ENCODE data around the gene PER3.
A peak's percentile ranks its signal among the peaks of the same experiment; 100 is the strongest.

The PER3 gene

DNA sequence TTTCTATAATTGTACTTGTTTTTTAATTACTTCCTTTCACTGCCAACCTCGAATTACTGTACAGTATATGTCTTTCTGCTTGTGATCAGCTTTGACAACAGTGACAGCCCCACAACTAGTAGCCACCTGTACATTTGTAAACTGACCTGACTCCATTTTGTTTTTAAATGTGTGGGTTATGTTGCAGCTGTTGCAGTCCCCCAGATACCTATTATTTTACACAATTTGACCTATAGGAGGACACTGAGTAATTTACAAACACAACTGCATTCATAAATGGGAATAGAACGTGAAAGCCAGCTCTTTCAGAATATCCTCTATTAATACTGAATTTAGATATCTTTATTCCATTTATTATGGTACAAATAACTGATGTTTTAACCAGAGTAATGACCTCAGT, 15.5 kb upstream of the PER3 start:
- H3K9me3 ChIP-seq (ENCODE audit: severe bottlenecking), result no peaks in the 10 kb centered on the region
- no peak overlapping the region for H3K4me3 ChIP-seq (ENCODE audit: severe bottlenecking)
- no peak overlapping the region for H3K27ac ChIP-seq (ENCODE audit: poor library complexity, severe bottlenecking)
- no peaks in the 10 kb centered on the region for H3K4me1 ChIP-seq (ENCODE audit: insufficient read depth, poor library complexity, severe bottlenecking)
- H3K27me3 ChIP-seq (ENCODE audit: insufficient read depth, poor library complexity, severe bottlenecking), result no peaks in the 10 kb centered on the region
- H3K36me3 ChIP-seq (ENCODE audit: low read depth), result peaks cover 9% of the 10 kb centered on the region
- TF ChIP-seq, protein P1, sequence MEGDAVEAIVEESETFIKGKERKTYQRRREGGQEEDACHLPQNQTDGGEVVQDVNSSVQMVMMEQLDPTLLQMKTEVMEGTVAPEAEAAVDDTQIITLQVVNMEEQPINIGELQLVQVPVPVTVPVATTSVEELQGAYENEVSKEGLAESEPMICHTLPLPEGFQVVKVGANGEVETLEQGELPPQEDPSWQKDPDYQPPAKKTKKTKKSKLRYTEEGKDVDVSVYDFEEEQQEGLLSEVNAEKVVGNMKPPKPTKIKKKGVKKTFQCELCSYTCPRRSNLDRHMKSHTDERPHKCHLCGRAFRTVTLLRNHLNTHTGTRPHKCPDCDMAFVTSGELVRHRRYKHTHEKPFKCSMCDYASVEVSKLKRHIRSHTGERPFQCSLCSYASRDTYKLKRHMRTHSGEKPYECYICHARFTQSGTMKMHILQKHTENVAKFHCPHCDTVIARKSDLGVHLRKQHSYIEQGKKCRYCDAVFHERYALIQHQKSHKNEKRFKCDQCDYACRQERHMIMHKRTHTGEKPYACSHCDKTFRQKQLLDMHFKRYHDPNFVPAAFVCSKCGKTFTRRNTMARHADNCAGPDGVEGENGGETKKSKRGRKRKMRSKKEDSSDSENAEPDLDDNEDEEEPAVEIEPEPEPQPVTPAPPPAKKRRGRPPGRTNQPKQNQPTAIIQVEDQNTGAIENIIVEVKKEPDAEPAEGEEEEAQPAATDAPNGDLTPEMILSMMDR (IDR thresholded peaks at IDR 0.05; ENCODE audit: poor library complexity, severe bottlenecking), result no peak
- ATAC-seq (ENCODE audit: low read depth) (no peak), DNase-seq (ENCODE audit: low spot score) (no peak)

DNA sequence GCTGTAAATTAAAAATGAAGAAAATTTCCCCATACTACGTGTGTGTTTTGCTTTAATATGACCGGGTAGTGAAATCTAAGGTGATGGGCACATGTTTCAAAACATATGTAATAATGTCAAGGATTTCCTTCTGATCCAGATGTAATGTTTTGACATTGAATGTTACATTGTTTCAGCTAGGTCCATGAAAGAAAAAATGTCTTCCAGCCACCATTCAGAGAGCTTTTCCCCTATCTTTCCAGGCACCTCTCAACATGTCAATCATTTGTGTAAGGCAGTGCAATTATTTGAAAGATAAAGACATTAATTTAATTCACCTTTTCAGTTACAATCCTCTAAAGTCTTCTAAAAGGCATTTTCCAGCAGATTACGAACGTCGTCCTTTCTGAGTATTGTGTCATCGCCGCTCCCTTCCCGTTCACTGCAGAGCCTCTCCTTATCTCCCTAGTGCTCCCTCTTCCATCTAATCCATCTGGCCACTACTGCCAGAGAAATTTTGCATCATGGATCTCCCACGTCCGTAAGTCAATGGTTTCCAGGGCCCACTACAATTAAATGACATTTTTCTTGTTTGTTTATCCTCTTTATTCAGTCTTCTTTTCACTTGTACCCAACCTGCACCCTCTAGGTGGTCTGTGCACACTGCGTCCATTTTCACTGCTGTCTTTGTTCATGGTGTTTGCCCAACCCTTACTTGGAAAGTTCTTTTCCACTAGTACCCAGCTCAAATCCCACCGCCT, 14.2 kb upstream of the PER3 start:
- no peak for DNase-seq (ENCODE audit: low spot score)
- ATAC-seq (ENCODE audit: low read depth), result no peak
- Histone ChIP-seq H3K27ac (ENCODE audit: poor library complexity, severe bottlenecking) (no peak overlapping the region), H3K4me1 (ENCODE audit: insufficient read depth, poor library complexity, severe bottlenecking) (no peaks in the 10 kb centered on the region), H3K27me3 (ENCODE audit: insufficient read depth, poor library complexity, severe bottlenecking) (no peaks in the 10 kb centered on the region), H3K36me3 (ENCODE audit: low read depth) (peaks cover 21% of the 10 kb centered on the region), H3K9me3 (ENCODE audit: severe bottlenecking) (no peaks in the 10 kb centered on the region), H3K4me3 (ENCODE audit: severe bottlenecking) (no peak overlapping the region)
- TF ChIP-seq, protein P1 (IDR thresholded peaks at IDR 0.05; ENCODE audit: poor library complexity, severe bottlenecking), result no peak

DNA sequence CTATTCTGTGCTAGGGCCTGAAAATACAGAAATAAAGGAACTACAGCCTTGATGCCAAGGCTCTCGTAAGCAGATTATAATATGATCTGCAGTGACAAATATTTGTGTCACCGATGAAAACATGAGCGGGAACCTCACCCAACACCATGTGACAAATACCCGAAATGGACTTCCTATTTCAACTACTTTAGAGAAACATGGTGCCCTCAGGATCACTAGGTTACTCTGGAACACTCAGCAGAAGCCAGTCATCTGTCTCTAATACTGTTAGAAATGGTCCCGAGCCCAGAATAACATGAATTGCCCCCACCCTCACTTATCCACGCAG, 13.5 kb upstream of the PER3 start:
- Histone ChIP-seq H3K9me3 (ENCODE audit: severe bottlenecking) (no peaks in the 10 kb centered on the region), H3K4me1 (ENCODE audit: insufficient read depth, poor library complexity, severe bottlenecking) (no peaks in the 10 kb centered on the region), H3K27me3 (ENCODE audit: insufficient read depth, poor library complexity, severe bottlenecking) (no peaks in the 10 kb centered on the region), H3K27ac (ENCODE audit: poor library complexity, severe bottlenecking) (peak overlapping the region; percentile 68), H3K36me3 (ENCODE audit: low read depth) (peaks cover 25% of the 10 kb centered on the region), H3K4me3 (ENCODE audit: severe bottlenecking) (peak overlapping the region; percentile 97)
- no peak; the same call in 2 of the 3 replicates for ATAC-seq (ENCODE audit: low read depth)
- DNase-seq (ENCODE audit: low spot score), result no peak
- TF ChIP-seq, protein P1 (IDR thresholded peaks at IDR 0.05; ENCODE audit: poor library complexity, severe bottlenecking), result no peak

DNA sequence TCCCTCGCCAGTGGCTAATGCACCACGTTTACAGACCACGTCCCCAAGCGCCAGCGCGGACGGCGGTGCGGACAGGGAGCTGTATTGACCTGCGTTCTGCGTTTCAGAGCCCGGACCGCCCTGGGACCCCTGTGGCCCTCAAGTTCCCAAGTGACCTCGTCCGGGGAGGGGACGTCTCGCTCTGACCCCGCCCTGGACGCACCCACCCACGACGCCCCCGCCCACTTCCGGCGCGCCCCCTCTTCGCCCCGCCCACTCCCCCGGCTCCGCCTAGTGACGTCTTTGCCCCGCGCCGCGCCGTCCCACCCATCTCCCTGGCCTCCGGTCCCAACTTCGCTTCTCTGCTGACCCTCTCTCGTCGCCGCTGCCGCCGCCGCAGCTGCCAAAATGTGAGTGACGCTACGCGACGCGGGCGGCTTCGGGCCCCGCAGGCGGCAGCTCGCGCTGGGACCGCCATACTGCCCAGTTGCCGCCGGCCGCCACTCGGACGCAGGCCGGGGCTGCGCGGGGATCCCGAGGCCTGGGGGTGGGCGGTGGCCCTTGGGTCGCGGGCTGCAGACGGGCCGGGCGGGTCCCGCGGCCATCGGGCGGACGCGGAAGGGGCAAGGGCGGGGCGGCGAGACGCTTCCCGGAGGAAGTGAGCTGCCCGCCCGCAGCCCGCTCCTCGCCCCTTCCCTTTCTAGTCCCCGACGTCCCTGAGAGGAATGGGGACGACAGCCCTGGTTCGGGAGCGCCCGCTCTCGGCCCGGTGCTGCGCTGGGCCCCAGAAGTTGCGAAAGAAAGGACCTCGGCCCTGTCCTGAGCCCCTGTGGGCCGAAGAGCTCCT, 12.9 kb upstream of the PER3 start, which contains the start of gene VAMP3:
Gene VAMP3 (plus strand): TSS at position 300 of the 826 bp plus-strand sequence. CDS start 88 bp downstream, at position 388.
- ATAC-seq (ENCODE audit: low read depth), result peak; percentile 82
- H3K9me3 ChIP-seq (ENCODE audit: severe bottlenecking), result no peaks in the 10 kb centered on the region

More for the DNA sequence above, 12.9 kb upstream of the PER3 start, which contains the start of gene VAMP3:
- TF ChIP-seq, protein P1 (IDR thresholded peaks at IDR 0.05; ENCODE audit: poor library complexity, severe bottlenecking), result no peak
- Histone ChIP-seq H3K27me3 (ENCODE audit: insufficient read depth, poor library complexity, severe bottlenecking) (no peaks in the 10 kb centered on the region), H3K4me1 (ENCODE audit: insufficient read depth, poor library complexity, severe bottlenecking) (no peaks in the 10 kb centered on the region), H3K4me3 (ENCODE audit: severe bottlenecking) (peak within 1 kb of the TSS; percentile 97), H3K36me3 (ENCODE audit: low read depth) (peaks cover 30% of the 10 kb centered on the region), H3K27ac (ENCODE audit: poor library complexity, severe bottlenecking) (peak within 1 kb of the TSS; percentile 68)
- DNase-seq (ENCODE audit: low spot score), result peak; percentile 80
